ENCODE results near the gene SKP2. TPM values are rescaled to one million over a fixed set of nuclear protein-coding genes. Genes with fewer than 3 reads are reported as not detected.

The SKP2 gene
- total and polyA plus RNA-seq, 7 donors = 1.3 to 6.6 (median 3.8) TPM

- Histone ChIP-seq H3K4me3 (no peak overlapping the region), H3K27ac (no peak overlapping the region), H3K9me3 (no peaks in the 10 kb centered on the region), H3K36me3 (ENCODE audit: insufficient read depth in 1 of 2, low read depth in 1 of 2) (peaks cover 4 to 100% of the 10 kb centered on the region in 2 donors), H3K4me1 (no peaks in the 10 kb centered on the region), H3K27me3 (ENCODE audit: insufficient read depth in 3 of 3, low read length in 2 of 3) (no peaks in the 10 kb centered on the region)
- WGBS, 3 donors = 85 to 88% (median 87%) methylated on average over 2 of the region's 2 CpGs
- no peak for ATAC-seq
- no peak for TF ChIP-seq CTCF (IDR thresholded peaks at IDR 0.05)
- no peak for DNase-seq
- intact Hi-C loops (cut with DNase I) = no loop called here
Measured at GRCh38 chr5:36215910-36216309, 64.0 kb downstream of the SKP2 start.

- H3K9me3 ChIP-seq = no peaks in the 10 kb centered on the region
- H3K4me3 ChIP-seq = no peak overlapping the region
- intact Hi-C loops (cut with DNase I) = no loop called here
- no peaks in the 10 kb centered on the region for H3K27me3 ChIP-seq (ENCODE audit: insufficient read depth in 3 of 3, low read length in 2 of 3)
- peaks cover 4 to 100% of the 10 kb centered on the region in 2 donors for H3K36me3 ChIP-seq (ENCODE audit: insufficient read depth in 1 of 2, low read depth in 1 of 2)
- ATAC-seq = no peak
- 92 to 97% (median 94%) methylated on average over 1 of the region's 1 CpG for WGBS, 3 donors
- TF ChIP-seq CTCF (IDR thresholded peaks at IDR 0.05) = no peak
- DNase-seq = no peak
- H3K27ac ChIP-seq = no peak overlapping the region
- H3K4me1 ChIP-seq = no peaks in the 10 kb centered on the region
Measured at GRCh38 chr5:36217567-36217966, 65.7 kb downstream of the SKP2 start.

GRCh38 chr5:36217988-36218387 lies 66.1 kb downstream of the SKP2 start:
- H3K4me3 ChIP-seq = no peak overlapping the region
- H3K36me3 ChIP-seq (ENCODE audit: insufficient read depth in 1 of 2, low read depth in 1 of 2) = peaks cover 4 to 100% of the 10 kb centered on the region in 2 donors
- no peaks in the 10 kb centered on the region for H3K9me3 ChIP-seq
- no peaks in the 10 kb centered on the region for H3K27me3 ChIP-seq (ENCODE audit: insufficient read depth in 3 of 3, low read length in 2 of 3)
- no peaks in the 10 kb centered on the region for H3K4me1 ChIP-seq
- intact Hi-C loops (cut with DNase I) = no loop called here
- DNase-seq (no peak), ATAC-seq (no peak)
- no peak overlapping the region for H3K27ac ChIP-seq
- 98 to 100% (median 99%) methylated on average over 1 of the region's 1 CpG for WGBS, 3 donors
- TF ChIP-seq CTCF (IDR thresholded peaks at IDR 0.05) = no peak

- Histone ChIP-seq H3K27ac (no peak overlapping the region), H3K36me3 (ENCODE audit: insufficient read depth in 1 of 2, low read depth in 1 of 2) (peaks cover 6 to 92% of the 10 kb centered on the region in 2 donors), H3K4me3 (no peak overlapping the region), H3K27me3 (ENCODE audit: insufficient read depth in 3 of 3, low read length in 2 of 3) (no peaks in the 10 kb centered on the region), H3K4me1 (no peaks in the 10 kb centered on the region), H3K9me3 (no peaks in the 10 kb centered on the region)
- WGBS, 3 donors = 85 to 87% (median 85%) methylated on average over 1 of the region's 1 CpG
- intact Hi-C loops (cut with DNase I) = loop anchor here in 1 of 2 donors (10.0 kb wide), 1 partner anchor 48 kb away; no protein-coding TSS in a partner anchor
- TF ChIP-seq CTCF (IDR thresholded peaks at IDR 0.05) = no peak
- no peak for ATAC-seq
- DNase-seq = no peak
Measured at GRCh38 chr5:36222620-36223019, 70.7 kb downstream of the SKP2 start.

GRCh38 chr5:36227046-36227445 lies 75.1 kb downstream of the SKP2 start:
- H3K27me3 ChIP-seq (ENCODE audit: insufficient read depth in 3 of 3, low read length in 2 of 3) = no peaks in the 10 kb centered on the region
- no peak overlapping the region for H3K27ac ChIP-seq
- peaks cover 2 to 47% of the 10 kb centered on the region in 2 donors for H3K36me3 ChIP-seq (ENCODE audit: insufficient read depth in 1 of 2, low read depth in 1 of 2)
- H3K9me3 ChIP-seq = no peaks in the 10 kb centered on the region
- intact Hi-C loops (cut with DNase I) = loop anchor here in 1 of 2 donors (10.0 kb wide), 1 partner anchor 52 kb away; no protein-coding TSS in a partner anchor
- no peak for DNase-seq
- ATAC-seq = no peak
- TF ChIP-seq CTCF (IDR thresholded peaks at IDR 0.05) = no peak
- H3K4me3 ChIP-seq = no peak overlapping the region
- H3K4me1 ChIP-seq = peaks cover 11% of the 10 kb centered on the region

Measured in psoas muscle (tissue), 8 donors.